Measurements from ENCODE around the gene TCF7L1. TPM values are rescaled to one million over a fixed set of nuclear protein-coding genes. Genes with fewer than 3 reads are reported as not detected.

TCF7L1 gene
- polyA plus RNA-seq, 3 donors, result 0.05 to 0.09 TPM; not detected in 1

- Histone ChIP-seq H3K36me3 (replicated peaks in 1 of 2; ENCODE audit: control insufficient read depth in 1 of 2, insufficient read depth in 2 of 2, low read length in 2 of 2) (peaks cover 23 to 59% of the 10 kb centered on the region in 2 donors), H3K9ac (ENCODE audit: insufficient read depth, low read length, poor library complexity, severe bottlenecking) (no peak overlapping the region), H2AFZ (ENCODE audit: insufficient read depth, low read depth, low read length, poor library complexity, severe bottlenecking) (no peak overlapping the region), H3K4me3 (replicated peaks in 1 of 3; ENCODE audit: low read depth in 2 of 3, low read length in 3 of 3) (no peak overlapping the region), H3K4me1 (ENCODE audit: control insufficient read depth in 1 of 2, insufficient read depth in 2 of 2, low read length in 2 of 2) (peaks cover 14 to 22% of the 10 kb centered on the region in 2 donors), H3K4me2 (replicated peaks; ENCODE audit: extremely low read depth, low read length, poor library complexity, severe bottlenecking) (no peak overlapping the region), H3K9me3 (replicated peaks in 1 of 2; ENCODE audit: control insufficient read depth in 1 of 2, insufficient read depth in 1 of 2, low read length in 2 of 2) (no peaks in the 10 kb centered on the region), H3K27ac (ENCODE audit: low read depth in 1 of 2, low read length in 2 of 2) (no peak overlapping the region), H3K27me3 (ENCODE audit: control insufficient read depth in 2 of 2, insufficient read depth in 2 of 2, low read length in 2 of 2) (no peaks in the 10 kb centered on the region), H4K20me1 (ENCODE audit: insufficient read depth, low read length) (no peaks in the 10 kb centered on the region), H3K79me2 (ENCODE audit: insufficient read depth, low read length) (peaks cover 46% of the 10 kb centered on the region)
- TF ChIP-seq CTCF (IDR thresholded peaks at IDR 0.05), result no peak
- DNase-seq, result no peak
- no peaks in the 10 kb centered on the region for H3K9me3 Mint-ChIP-seq
- H3K36me3 Mint-ChIP-seq, result peaks cover 45 to 48% of the 10 kb centered on the region in 2 donors
- WGBS (ENCODE audit: insufficient coverage), result no CpG with 5 or more reads among the region's 2 CpGs
- H3K27me3 Mint-ChIP-seq (ENCODE audit: low read depth in 3 of 3), result peaks cover 0 to 2% (median 0%) of the 10 kb centered on the region in 3 donors
- H3K27ac Mint-ChIP-seq, result peak overlapping the region in 1 of 7 donors; percentile 50
- H3K4me3 Mint-ChIP-seq, result no peak overlapping the region
- H3K4me1 Mint-ChIP-seq, result peaks cover 33% of the 10 kb centered on the region
- intact Hi-C loops (cut with micrococcal nuclease), result no loop called here
Observed at GRCh38 chr2:85356186-85356585, 223.0 kb downstream of the TCF7L1 start.

GRCh38 chr2:85357736-85358135 is 224.5 kb downstream of the TCF7L1 start:
- no peak overlapping the region for H3K27ac ChIP-seq (ENCODE audit: low read depth in 1 of 2, low read length in 2 of 2)
- peaks cover 29 to 68% of the 10 kb centered on the region in 2 donors for H3K36me3 ChIP-seq (replicated peaks in 1 of 2; ENCODE audit: control insufficient read depth in 1 of 2, insufficient read depth in 2 of 2, low read length in 2 of 2)
- H3K79me2 ChIP-seq (ENCODE audit: insufficient read depth, low read length), result peaks cover 43% of the 10 kb centered on the region
- H3K27me3 Mint-ChIP-seq (ENCODE audit: low read depth in 3 of 3), result peaks cover 0 to 2% (median 0%) of the 10 kb centered on the region in 3 donors
- no peaks in the 10 kb centered on the region for H3K9me3 Mint-ChIP-seq
- no peak for TF ChIP-seq CTCF (IDR thresholded peaks at IDR 0.05)
- H3K4me1 ChIP-seq (ENCODE audit: control insufficient read depth in 1 of 2, insufficient read depth in 2 of 2, low read length in 2 of 2), result peaks cover 14 to 22% of the 10 kb centered on the region in 2 donors
- H3K4me1 Mint-ChIP-seq, result peaks cover 33% of the 10 kb centered on the region
- H4K20me1 ChIP-seq (ENCODE audit: insufficient read depth, low read length), result no peaks in the 10 kb centered on the region
- H3K27ac Mint-ChIP-seq, result no peak overlapping the region
- no peak overlapping the region for H2AFZ ChIP-seq (ENCODE audit: insufficient read depth, low read depth, low read length, poor library complexity, severe bottlenecking)
- intact Hi-C loops (cut with micrococcal nuclease), result no loop called here
- WGBS (ENCODE audit: insufficient coverage), result no CpG with 5 or more reads among the region's 3 CpGs
- no peak overlapping the region for H3K4me3 ChIP-seq (replicated peaks in 1 of 3; ENCODE audit: low read depth in 2 of 3, low read length in 3 of 3)
- H3K9ac ChIP-seq (ENCODE audit: insufficient read depth, low read length, poor library complexity, severe bottlenecking), result no peak overlapping the region
- H3K36me3 Mint-ChIP-seq, result peaks cover 52 to 59% of the 10 kb centered on the region in 2 donors
- H3K27me3 ChIP-seq (ENCODE audit: control insufficient read depth in 2 of 2, insufficient read depth in 2 of 2, low read length in 2 of 2), result no peaks in the 10 kb centered on the region
- DNase-seq, result no peak
- no peak overlapping the region for H3K4me3 Mint-ChIP-seq
- no peak overlapping the region for H3K4me2 ChIP-seq (replicated peaks; ENCODE audit: extremely low read depth, low read length, poor library complexity, severe bottlenecking)
- H3K9me3 ChIP-seq (replicated peaks in 1 of 2; ENCODE audit: control insufficient read depth in 1 of 2, insufficient read depth in 1 of 2, low read length in 2 of 2), result no peaks in the 10 kb centered on the region

Small RNAs within 50 kb of the gene (small RNA-seq; reads per million reads assigned to genes)
- gene AC093162.1 (ENCODE audit: insufficient read length, low read depth) (not detected), gene RF00019 (ENCODE audit: insufficient read length, low read depth) (not detected), gene RNU6-674P (ENCODE audit: insufficient read length, low read depth) (not detected)

Other genes with a start within 250 kb of the TCF7L1 start
- gene TMSB10, start 227.7 kb upstream of the TCF7L1 start, polyA plus RNA-seq, result 1,000 to 10,000 TPM; 5,130 to 7,914 (median 6,847) TPM
- gene KCMF1, start 162.2 kb upstream of the TCF7L1 start, polyA plus RNA-seq, result 10 to 100 TPM; 22.5 to 52.9 (median 28.5) TPM
- 100 to 1,000 TPM in 2 of 3 donors, 10 to 100 TPM in 1; 68.2 to 157 (median 111) TPM for gene TGOLN2, start 194.6 kb downstream of the TCF7L1 start, polyA plus RNA-seq
- gene RETSAT, start 221.1 kb downstream of the TCF7L1 start, polyA plus RNA-seq, result 10 to 100 TPM; 12.4 to 15.8 (median 15.0) TPM
- gene ELMOD3, start 221.4 kb downstream of the TCF7L1 start, polyA plus RNA-seq, result 10 to 100 TPM in 1 of 3 donors, 1 to 10 TPM in 2; 6.1 to 53.3 (median 7.2) TPM

Data from CD14-positive monocyte (primary cell).